ENCODE data around the gene GTF2A2. TPM values are rescaled to one million over a fixed set of nuclear protein-coding genes. Genes with fewer than 3 reads are reported as not detected.
A peak's percentile ranks its signal among the peaks of the same experiment; 100 is the strongest.

GTF2A2 gene
- total RNA-seq, 1 experiment from 2014 or later, result 175 TPM

- intact Hi-C loops (cut with micrococcal nuclease), result no loop called here
- H3K9me2 ChIP-seq (ENCODE audit: insufficient read depth), result no peaks in the 10 kb centered on the region
- CTCF ChIA-PET, result interaction anchor here (0.9 to 2.0 kb wide), 2 partner anchors 8 to 83 kb away, joined by 3 to 11 read pairs; no protein-coding TSS in a partner anchor
- H3K9me3 ChIP-seq (ENCODE audit: control insufficient read depth in 1 of 2, insufficient read depth in 1 of 2, low read depth in 1 of 2, low read length in 2 of 2), result no peaks in the 10 kb centered on the region
- H3K4me2 ChIP-seq (ENCODE audit: low read length), result peak within 1 kb of the TSS; percentile 71
- no peaks in the 10 kb centered on the region for H3K27me3 ChIP-seq (ENCODE audit: insufficient read depth, low read length)
- ATAC-seq, result peak; percentile 72
- DNase-seq (ENCODE audit: low read depth, low spot score), result peak; percentile 32
- peaks cover 13 to 25% of the 10 kb centered on the region in 2 experiments; a peak in 3 of 4 replicates for H3K4me1 ChIP-seq (ENCODE audit: control insufficient read depth in 1 of 2, insufficient read depth in 2 of 2, low read length in 2 of 2)
- BruUV-seq (replicated peaks), result TSS peak; percentile 88
- H3K79me2 ChIP-seq (ENCODE audit: insufficient read depth, low read length), result no peaks in the 10 kb centered on the region
- H4K20me1 ChIP-seq (ENCODE audit: insufficient read depth), result no peaks in the 10 kb centered on the region
- H3K4me3 ChIP-seq (replicated peaks in 1 of 2; ENCODE audit: low read depth in 1 of 2, low read length in 2 of 2), result peak within 1 kb of the TSS in 1 of 2 experiments; percentile 36; a peak in 2 of 4 replicates
- RAD21 ChIA-PET (ENCODE audit: low non-redundant PET in 1 of 2, low total read pairs in 2 of 2, uncharacterized antibody in 2 of 2, unreplicated experiment in 2 of 2), result no interaction called here
- POLR2A ChIA-PET, result interaction anchor here (1.5 to 1.8 kb wide), 2 partner anchors 18 to 56 kb away, joined by 4 read pairs; no protein-coding TSS in a partner anchor
- no peaks in the 10 kb centered on the region for H3K36me3 ChIP-seq (ENCODE audit: control insufficient read depth in 1 of 2, insufficient read depth in 2 of 2, low read length in 2 of 2)
- peak within 1 kb of the TSS; percentile 23 for H3K9ac ChIP-seq (ENCODE audit: low read length)
- TF ChIP-seq FOSL1 (IDR thresholded peaks at IDR 0.05; ENCODE audit: low read depth) (no peak), CBX3 (IDR thresholded peaks at IDR 0.05; ENCODE audit: low read depth) (no peak), POLR2AphosphoS5 (IDR thresholded peaks at IDR 0.05; ENCODE audit: low read depth, low read length) (0 out of 2 replicates have a peak, but pooled peaks have one; percentile 15), JUND (IDR thresholded peaks at IDR 0.05) (peak; percentile 38)
- H3K27ac ChIP-seq (ENCODE audit: low read depth, low read length), result peak within 1 kb of the TSS; percentile 23
- H2AFZ ChIP-seq (ENCODE audit: low read depth, low read length, poor library complexity, severe bottlenecking), result peak within 1 kb of the TSS; percentile 99
Observed at GRCh38 chr15:59611276-59612260, 45.7 kb downstream of the GTF2A2 start, which contains the start of gene GCNT3. TSS of gene GCNT3 (plus strand) at chr15:59611783. CDS start at chr15:59618239, 6,456 bp downstream.

GRCh38 chr15:59609730-59610712, 47.3 kb downstream of the GTF2A2 start:
- no peaks in the 10 kb centered on the region for H3K36me3 ChIP-seq (ENCODE audit: control insufficient read depth in 1 of 2, insufficient read depth in 2 of 2, low read length in 2 of 2)
- no peaks in the 10 kb centered on the region for H3K9me2 ChIP-seq (ENCODE audit: insufficient read depth)
- no peak overlapping the region for H3K27ac ChIP-seq (ENCODE audit: low read depth, low read length)
- no TSS peak for BruUV-seq (replicated peaks)
- ChIA-PET POLR2A (no interaction called here), CTCF (no interaction called here), RAD21 (ENCODE audit: low non-redundant PET in 1 of 2, low total read pairs in 2 of 2, uncharacterized antibody in 2 of 2, unreplicated experiment in 2 of 2) (interaction anchor here in 1 of 2 experiments (0.7 kb wide), 1 partner anchor 117 kb away, joined by 9 read pairs; no protein-coding TSS in a partner anchor)
- no peak overlapping the region for H3K4me3 ChIP-seq (replicated peaks in 1 of 2; ENCODE audit: low read depth in 1 of 2, low read length in 2 of 2)
- H3K9me3 ChIP-seq (ENCODE audit: control insufficient read depth in 1 of 2, insufficient read depth in 1 of 2, low read depth in 1 of 2, low read length in 2 of 2), result no peaks in the 10 kb centered on the region
- no peaks in the 10 kb centered on the region for H3K27me3 ChIP-seq (ENCODE audit: insufficient read depth, low read length)
- H3K4me2 ChIP-seq (ENCODE audit: low read length), result no peak overlapping the region
- intact Hi-C loops (cut with micrococcal nuclease), result no loop called here
- ATAC-seq (no peak), DNase-seq (ENCODE audit: low read depth, low spot score) (no peak)
- no peak overlapping the region for H2AFZ ChIP-seq (ENCODE audit: low read depth, low read length, poor library complexity, severe bottlenecking)
- H3K4me1 ChIP-seq (ENCODE audit: control insufficient read depth in 1 of 2, insufficient read depth in 2 of 2, low read length in 2 of 2), result peaks cover 13 to 23% of the 10 kb centered on the region in 2 experiments; a peak in 3 of 4 replicates
- H3K79me2 ChIP-seq (ENCODE audit: insufficient read depth, low read length), result no peaks in the 10 kb centered on the region
- no peaks in the 10 kb centered on the region for H4K20me1 ChIP-seq (ENCODE audit: insufficient read depth)
- TF ChIP-seq ZFX (IDR thresholded peaks at IDR 0.05), result no peak
- TF ChIP-seq ZNF274 (IDR thresholded peaks at IDR 0.05; ENCODE audit: low read depth, low read length), result no peak
- TF ChIP-seq CTCF (IDR thresholded peaks at IDR 0.05 in 2 of 3, conservative IDR thresholded peaks at IDR 0.05 in 1 of 3; ENCODE audit: borderline replicate concordance in 1 of 3, insufficient read depth in 1 of 3, low read depth in 2 of 3, low read length in 2 of 3), result no peak
- TF ChIP-seq MAX (IDR thresholded peaks at IDR 0.05), result no peak
- no peak for TF ChIP-seq SIN3A (IDR thresholded peaks at IDR 0.05; ENCODE audit: low read depth)
- TF ChIP-seq SP1 (IDR thresholded peaks at IDR 0.05; ENCODE audit: low read depth), result no peak
- no peak for TF ChIP-seq YY1 (IDR thresholded peaks at IDR 0.05; ENCODE audit: extremely low read depth, insufficient replicate concordance, low read depth, low read length)
- no peak for TF ChIP-seq CEBPB (IDR thresholded peaks at IDR 0.05; ENCODE audit: low read depth)
- no peak for TF ChIP-seq ELF1 (IDR thresholded peaks at IDR 0.05; ENCODE audit: borderline replicate concordance, low read depth)
- TF ChIP-seq TCF7L2 (IDR thresholded peaks at IDR 0.05; ENCODE audit: borderline replicate concordance, extremely low read depth, insufficient read depth, insufficient read length), result no peak
- TF ChIP-seq EZH2phosphoT487 (IDR thresholded peaks at IDR 0.05; ENCODE audit: borderline replicate concordance), result no peak
- H3K9ac ChIP-seq (ENCODE audit: low read length), result no peak overlapping the region
